H1 (cell line): ENCODE measurements around the gene BCKDHA. TPM values are rescaled to one million over a fixed set of nuclear protein-coding genes. Genes with fewer than 3 reads are reported as not detected.

Source experiments
- GABPA ChIP-seq: IDR thresholded peaks from 2 replicates; pipeline ENCODE4 v1.6.1; 2011; ENCODE audit warnings: mild to moderate bottlenecking, low read length, moderate library complexity, borderline replicate concordance; ENCODE audit not compliant: insufficient read depth
- KDM5A ChIP-seq: fragments of 200-600 bp; IDR thresholded peaks from 2 replicates; pipeline ENCODE4 v1.7.1; 2012; ENCODE audit warnings: mild to moderate bottlenecking, low read length, inconsistent platforms, mixed read lengths
- POLR2A ChIP-seq, 2 experiments: IDR thresholded peaks; 1 replicate in 1 of 2; 2 replicates in 1 of 2; pipeline ENCODE4 v1.6.1; 2011; ENCODE audit warnings: low read depth in 2 of 2, low read length in 2 of 2, mild to moderate bottlenecking in 2 of 2; ENCODE audit errors: control extremely low read depth in 1 of 2
- POLR2AphosphoS5 ChIP-seq: IDR thresholded peaks from 2 replicates; pipeline ENCODE4 v1.6.1; 2011; ENCODE audit warnings: low read depth, low read length
- TAF1 ChIP-seq: IDR thresholded peaks from 2 replicates; pipeline ENCODE4 v1.6.1; 2011; ENCODE audit warnings: mild to moderate bottlenecking, low read depth, low read length
- TBP ChIP-seq: IDR thresholded peaks from 2 replicates; pipeline ENCODE4 v1.6.1; 2011; ENCODE audit warnings: low read depth, low read length, improper control_type of control experiment
- polyA plus RNA-seq, 7 experiments: library from polyadenylated mRNA; depleted of rRNA in 3 of 7; stranded (reverse) in 5 of 7; unstranded in 2 of 7; fragments of >200 nt in 5 of 7; fragments of 200-250 nt in 2 of 7; gene quantifications; 1 replicate in 5 of 7; 2 replicates in 1 of 7; 4 replicates in 1 of 7; pipeline versions ENCODE4 v1.2.1 to v1.2.3, GENCODE V29; 2011 to 2013; ENCODE audit warnings: missing spikeins in 2 of 7, mixed read lengths in 2 of 7
- total RNA-seq: library from RNA; stranded (reverse); fragmentation: NEBNext Ultra II Directional; extraction: Animal tissue kit (Norgen Biotek cat#: 25700); gene quantifications from 2 replicates; pipeline ENCODE4 v1.2.1, GENCODE V29; 2021
- TF ChIP-seq, protein P1 (sequence below): IDR thresholded peaks from 2 replicates; pipeline ENCODE4 v1.6.1; 2012; ENCODE audit warnings: inconsistent platforms
- TF ChIP-seq, protein P2 (sequence below): IDR thresholded peaks from 2 replicates; pipeline ENCODE4 v1.6.1; 2011; ENCODE audit warnings: low read length, improper control_type of control experiment

The BCKDHA gene
- total and polyA plus RNA-seq, 2 of the 8 experiments (the other 6 are each of a cell fraction or from before 2014, with no cell fraction given): 14.2 to 69.6 TPM

DNA sequence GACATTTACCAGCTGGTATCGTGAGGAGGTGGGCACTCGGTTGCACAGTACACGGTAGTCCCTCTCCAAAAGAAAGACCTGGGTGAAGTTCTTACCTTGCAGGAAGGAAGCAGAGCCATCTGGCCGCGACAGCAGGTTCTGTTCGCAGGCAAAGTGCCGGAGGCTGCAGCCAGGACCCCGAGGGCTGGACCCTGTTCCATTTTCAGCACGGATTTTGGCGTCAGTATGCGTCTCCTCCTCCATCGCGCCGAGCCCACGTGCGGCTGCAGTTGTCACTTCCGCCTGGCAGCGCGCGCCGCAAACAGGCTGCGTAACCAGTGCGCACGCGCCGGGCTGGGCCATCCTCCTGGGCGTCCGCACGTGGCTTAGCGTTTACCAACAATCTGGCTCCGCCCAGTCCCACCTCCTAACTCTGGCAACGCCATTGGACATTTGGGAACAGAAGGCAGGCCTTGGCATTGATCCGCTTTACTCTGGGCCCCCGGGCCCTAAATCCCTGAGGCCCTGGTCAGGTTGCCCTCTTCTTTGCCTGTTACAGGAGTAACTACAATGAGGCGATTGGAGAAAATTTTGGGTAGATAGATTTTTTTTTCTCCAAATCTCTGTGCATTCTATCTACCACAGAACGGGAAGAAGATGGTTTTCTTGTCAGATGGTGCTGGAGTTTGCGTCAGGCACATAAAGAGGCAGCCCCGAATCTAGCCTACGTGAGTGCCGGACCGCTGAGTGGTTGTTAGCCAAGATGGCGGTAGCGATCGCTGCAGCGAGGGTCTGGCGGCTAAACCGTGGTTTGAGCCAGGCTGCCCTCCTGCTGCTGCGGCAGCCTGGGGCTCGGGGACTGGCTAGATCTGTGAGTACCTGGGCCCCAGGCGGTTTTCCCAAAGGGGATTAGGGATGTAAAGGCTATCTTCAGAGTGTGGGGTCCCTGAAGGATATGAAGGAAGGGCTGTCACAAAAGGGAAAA, at the start of gene BCKDHA, which contains the start of gene EXOSC5 (continued):
- TF ChIP-seq, protein P1, sequence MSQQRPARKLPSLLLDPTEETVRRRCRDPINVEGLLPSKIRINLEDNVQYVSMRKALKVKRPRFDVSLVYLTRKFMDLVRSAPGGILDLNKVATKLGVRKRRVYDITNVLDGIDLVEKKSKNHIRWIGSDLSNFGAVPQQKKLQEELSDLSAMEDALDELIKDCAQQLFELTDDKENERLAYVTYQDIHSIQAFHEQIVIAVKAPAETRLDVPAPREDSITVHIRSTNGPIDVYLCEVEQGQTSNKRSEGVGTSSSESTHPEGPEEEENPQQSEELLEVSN: peak; percentile 93
- TF ChIP-seq POLR2AphosphoS5: peak; percentile 83; the same call in 1 of the 2 replicates
- TF ChIP-seq POLR2A (IDR thresholded peaks at IDR 0.05; ENCODE audit: control extremely low read depth in 1 of 2, low read depth in 2 of 2, low read length in 2 of 2): peak; percentile 47 to 62
- TF ChIP-seq, protein P2, sequence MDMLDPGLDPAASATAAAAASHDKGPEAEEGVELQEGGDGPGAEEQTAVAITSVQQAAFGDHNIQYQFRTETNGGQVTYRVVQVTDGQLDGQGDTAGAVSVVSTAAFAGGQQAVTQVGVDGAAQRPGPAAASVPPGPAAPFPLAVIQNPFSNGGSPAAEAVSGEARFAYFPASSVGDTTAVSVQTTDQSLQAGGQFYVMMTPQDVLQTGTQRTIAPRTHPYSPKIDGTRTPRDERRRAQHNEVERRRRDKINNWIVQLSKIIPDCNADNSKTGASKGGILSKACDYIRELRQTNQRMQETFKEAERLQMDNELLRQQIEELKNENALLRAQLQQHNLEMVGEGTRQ: peak; percentile 83
- TF ChIP-seq KDM5A: peak; percentile 66
- peak; percentile 84 for TF ChIP-seq TAF1
- TF ChIP-seq TBP: peak; percentile 58
- no peak for TF ChIP-seq GABPA
